Epithelial cell of proximal tubule (primary cell): Measurements from ENCODE around the gene DMXL2. TPM values are rescaled to one million over a fixed set of nuclear protein-coding genes. Genes with fewer than 3 reads are reported as not detected.
"Not testable (repeated sequence)": the region's sequence is repeated elsewhere in the genome, so short reads cannot be mapped to it uniquely, and the experiment has no call there.

Experiments used
- DNase-seq: peaks from one replicate; pipeline ENCODE4 v3.0.0-alpha.2; 2011; ENCODE audit warnings: low read depth
- H3K4me3 ChIP-seq: 2 replicates; pipeline ENCODE4 v1.5.1; 2011; ENCODE audit warnings: low read depth, mild to moderate bottlenecking, low read length
- CTCF ChIP-seq: conservative IDR thresholded peaks from 2 replicates; pipeline ENCODE4 v1.5.1; 2012; ENCODE audit warnings: low read depth, mild to moderate bottlenecking, low read length
- total RNA-seq: library from RNA; depleted of rRNA; stranded (reverse); fragments of >200 nt; gene quantifications from 2 replicates; pipeline ENCODE4 v1.2.3, GENCODE V29; 2015

DMXL2 gene
- total RNA-seq, 1 donor from 2014 or later, result 8.7 TPM

GRCh38 chr15:51621155-51621765, 1.3 kb downstream of the DMXL2 start:
- TF ChIP-seq CTCF, result no peak
- no peak for DNase-seq
- H3K4me3 ChIP-seq, result peak overlapping the region; percentile 92

- TF ChIP-seq CTCF, result no peak
- H3K4me3 ChIP-seq, result peak overlapping the region; percentile 92
- DNase-seq, result no peak
Measured at GRCh38 chr15:51620641-51621040, 1.9 kb downstream of the DMXL2 start.

- no peak for TF ChIP-seq CTCF
- no peak for DNase-seq
- peak overlapping the region; percentile 92 for H3K4me3 ChIP-seq
Measured at GRCh38 chr15:51620122-51620521, 2.4 kb downstream of the DMXL2 start.

DNA sequence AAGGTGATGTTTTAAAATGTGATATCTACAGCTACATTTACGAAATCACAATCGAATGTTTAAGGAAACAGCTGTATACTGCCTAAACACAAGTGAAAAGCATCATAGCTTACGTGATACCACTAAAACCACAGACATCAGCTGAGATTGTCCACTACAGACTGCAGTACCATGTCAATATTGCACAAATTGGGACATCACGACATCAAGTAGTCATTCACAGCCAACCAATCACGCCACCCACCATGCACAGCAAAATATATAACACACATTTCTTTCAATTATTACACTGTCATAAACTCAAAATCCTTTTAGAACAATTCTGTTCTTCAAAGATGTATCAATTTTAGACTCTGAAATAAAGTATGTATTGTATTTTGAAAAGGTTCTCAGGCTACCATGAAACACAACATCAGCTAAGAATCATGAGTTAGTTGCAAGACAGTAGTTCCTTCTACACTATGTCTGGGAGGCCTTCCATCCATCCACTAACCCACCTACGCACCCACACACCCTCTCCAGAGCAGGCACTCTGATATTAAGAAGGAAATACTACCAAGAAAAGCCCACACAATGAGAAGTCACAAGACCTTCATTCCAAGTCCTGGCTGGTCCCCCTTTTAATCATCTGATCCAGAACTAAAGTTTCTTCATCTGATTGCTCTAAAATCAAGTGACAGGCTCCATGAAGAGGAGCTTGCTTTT, 3.1 kb downstream of the DMXL2 start:
- TF ChIP-seq CTCF, result no peak
- no peak for DNase-seq
- no peak overlapping the region for H3K4me3 ChIP-seq

GRCh38 chr15:51617886-51618285, 4.7 kb downstream of the DMXL2 start:
- no peak for DNase-seq
- H3K4me3 ChIP-seq, result no peak overlapping the region
- TF ChIP-seq CTCF, result no peak

GRCh38 chr15:51613951-51614350, 8.6 kb downstream of the DMXL2 start:
- no peak overlapping the region for H3K4me3 ChIP-seq
- no peak for DNase-seq
- no peak for TF ChIP-seq CTCF

- not testable (repeated sequence) for DNase-seq, H3K4me3 ChIP-seq
Measured at GRCh38 chr15:51612669-51613068, 9.9 kb downstream of the DMXL2 start.

GRCh38 chr15:51603462-51603948, 19.1 kb downstream of the DMXL2 start:
- DNase-seq, H3K4me3 ChIP-seq: not testable (repeated sequence)
